GM12864 (cell line): ENCODE measurements around the gene TOR4A.
"Not testable (repeated sequence)": the region's sequence is repeated elsewhere in the genome, so short reads cannot be mapped to it uniquely, and the experiment has no call there.

Experiments
- DNase-seq: peaks from one replicate; pipeline ENCODE4 v3.0.0-alpha.2; 2011; ENCODE audit warnings: low read depth
- H3K4me3 ChIP-seq: 2 replicates; pipeline ENCODE4 v1.5.1; 2011; ENCODE audit warnings: mild to moderate bottlenecking, low read depth, low read length, control low read depth
- CTCF ChIP-seq: IDR thresholded peaks from 2 replicates; pipeline ENCODE4 v1.5.1; 2011; ENCODE audit warnings: low read depth, mild to moderate bottlenecking, moderate library complexity, low read length, control low read depth, inconsistent platforms; ENCODE audit errors: missing control alignments

Gene TOR4A

GRCh38 chr9:137256362-137256761 is 21.2 kb upstream of the TOR4A start:
- TF ChIP-seq CTCF = no peak
- peak overlapping the region; percentile 89 for H3K4me3 ChIP-seq
- DNase-seq = no peak

GRCh38 chr9:137256856-137257255 is 20.7 kb upstream of the TOR4A start:
- DNase-seq = no peak
- no peak overlapping the region for H3K4me3 ChIP-seq
- TF ChIP-seq CTCF = no peak

GRCh38 chr9:137262173-137262908 is 15.2 kb upstream of the TOR4A start:
- not testable (repeated sequence) for H3K4me3 ChIP-seq, DNase-seq
- TF ChIP-seq CTCF = peak; percentile 24

GRCh38 chr9:137262909-137263285 is 14.6 kb upstream of the TOR4A start:
- no peak for TF ChIP-seq CTCF
- no peak for DNase-seq

GRCh38 chr9:137263506-137263905 is 14.0 kb upstream of the TOR4A start:
- no peak for DNase-seq
- no peak for TF ChIP-seq CTCF
- no peak overlapping the region for H3K4me3 ChIP-seq

More at GRCh38 chr9:137262909-137263285, 14.6 kb upstream of the TOR4A start:
- no peak overlapping the region for H3K4me3 ChIP-seq

GRCh38 chr9:137264067-137264466 is 13.5 kb upstream of the TOR4A start:
- H3K4me3 ChIP-seq = no peak overlapping the region
- TF ChIP-seq CTCF = no peak
- no peak for DNase-seq

GRCh38 chr9:137265496-137266161 is 11.9 kb upstream of the TOR4A start:
- TF ChIP-seq CTCF = no peak
- no peak overlapping the region for H3K4me3 ChIP-seq
- DNase-seq = no peak
